ENCODE measurements around the gene RAB40C. TPM values are rescaled to one million over a fixed set of nuclear protein-coding genes. Genes with fewer than 3 reads are reported as not detected.
A peak's percentile ranks its signal among the peaks of the same experiment; 100 is the strongest.

The RAB40C gene
- total and polyA plus RNA-seq, 8 donors, result 17.6 to 101 (median 25.6) TPM

GRCh38 chr16:578232-578869 is 11.5 kb upstream of the RAB40C start:
- intact Hi-C loops (cut with DNase I; ENCODE audit: low total_unique reads), result loop anchor here (10.0 kb wide), 1 partner anchor 76 kb away; no protein-coding TSS in a partner anchor
- WGBS, 5 donors, result 81 to 89% (median 83%) methylated on average over 8 to 24 of the region's 24 CpGs
- DNase-seq, result no peak
- H3K36me3 ChIP-seq, result peaks cover 11 to 59% (median 42%) of the 10 kb centered on the region in 4 donors
- TF ChIP-seq POLR2AphosphoS5 (IDR thresholded peaks at IDR 0.05), result no peak
- TF ChIP-seq EP300 (IDR thresholded peaks at IDR 0.05), result no peak
- no peak for TF ChIP-seq POLR2A (IDR thresholded peaks at IDR 0.05)
- TF ChIP-seq CTCF (IDR thresholded peaks at IDR 0.05), result no peak
- no peak overlapping the region for H3K27ac ChIP-seq
- no peaks in the 10 kb centered on the region for H3K27me3 ChIP-seq
- H3K4me1 ChIP-seq, result peaks cover 0 to 36% (median 30%) of the 10 kb centered on the region in 4 donors
- H3K4me3 ChIP-seq, result peak overlapping the region in 2 of 4 donors; percentile 32 to 34
- no peaks in the 10 kb centered on the region for H3K9me3 ChIP-seq

GRCh38 chr16:578870-579405 is 10.9 kb upstream of the RAB40C start:
- Histone ChIP-seq H3K36me3 (peaks cover 11 to 56% (median 38%) of the 10 kb centered on the region in 4 donors), H3K27ac (no peak overlapping the region), H3K9me3 (no peaks in the 10 kb centered on the region), H3K27me3 (no peaks in the 10 kb centered on the region), H3K4me1 (peaks cover 0 to 37% (median 35%) of the 10 kb centered on the region in 4 donors), H3K4me3 (peak overlapping the region in 3 of 4 donors; percentile 12 to 34 (median 32))
- DNase-seq, result peak; percentile 85 to 90
- WGBS, 5 donors, result 13 to 34% (median 23%) methylated on average over 9 to 34 of the region's 34 CpGs
- TF ChIP-seq CTCF (IDR thresholded peaks at IDR 0.05) (peak in 5 of 7 experiments; percentile 55 to 86 (median 85)), POLR2AphosphoS5 (IDR thresholded peaks at IDR 0.05) (peak in 1 of 3 donors; percentile 69), EP300 (IDR thresholded peaks at IDR 0.05) (no peak)
- intact Hi-C loops (cut with DNase I; ENCODE audit: low total_unique reads), result loop anchor here (10.0 kb wide), 1 partner anchor 76 kb away; no protein-coding TSS in a partner anchor

GRCh38 chr16:580141-580945 is 9.5 kb upstream of the RAB40C start:
- no peak overlapping the region for H3K27ac ChIP-seq
- no peak for DNase-seq
- TF ChIP-seq EP300 (IDR thresholded peaks at IDR 0.05) (no peak), POLR2AphosphoS5 (IDR thresholded peaks at IDR 0.05) (no peak), CTCF (IDR thresholded peaks at IDR 0.05) (no peak), POLR2A (IDR thresholded peaks at IDR 0.05) (no peak)

GRCh38 chr16:580946-581498 is 8.8 kb upstream of the RAB40C start:
- Histone ChIP-seq H3K4me1 (peaks cover 6 to 43% (median 35%) of the 10 kb centered on the region in 4 donors), H3K27me3 (peaks cover 0 to 9% (median 0%) of the 10 kb centered on the region in 3 donors), H3K27ac (no peak overlapping the region), H3K4me3 (no peak overlapping the region), H3K9me3 (no peaks in the 10 kb centered on the region), H3K36me3 (peaks cover 0 to 35% (median 17%) of the 10 kb centered on the region in 4 donors)
- intact Hi-C loops (cut with DNase I; ENCODE audit: low total_unique reads), result no loop called here
- TF ChIP-seq POLR2A (IDR thresholded peaks at IDR 0.05), result no peak
- TF ChIP-seq CTCF (IDR thresholded peaks at IDR 0.05), result no peak
- TF ChIP-seq POLR2AphosphoS5 (IDR thresholded peaks at IDR 0.05), result no peak
- no peak for TF ChIP-seq EP300 (IDR thresholded peaks at IDR 0.05)
- WGBS, 5 donors, result 93 to 100% (median 95%) methylated on average over 18 to 19 of the region's 19 CpGs
- DNase-seq, result no peak

More at GRCh38 chr16:580141-580945, 9.5 kb upstream of the RAB40C start:
- Histone ChIP-seq H3K27me3 (peaks cover 0 to 2% (median 0%) of the 10 kb centered on the region in 3 donors), H3K4me1 (peaks cover under 1 to 42% (median 33%) of the 10 kb centered on the region in 4 donors), H3K36me3 (peaks cover 0 to 42% (median 24%) of the 10 kb centered on the region in 4 donors), H3K9me3 (no peaks in the 10 kb centered on the region), H3K4me3 (no peak overlapping the region)
- 87 to 96% (median 90%) methylated on average over 16 to 27 of the region's 27 CpGs for WGBS, 5 donors
- intact Hi-C loops (cut with DNase I; ENCODE audit: low total_unique reads), result no loop called here
